ENCODE measurements around the gene ST8SIA5.

ST8SIA5 gene

DNA sequence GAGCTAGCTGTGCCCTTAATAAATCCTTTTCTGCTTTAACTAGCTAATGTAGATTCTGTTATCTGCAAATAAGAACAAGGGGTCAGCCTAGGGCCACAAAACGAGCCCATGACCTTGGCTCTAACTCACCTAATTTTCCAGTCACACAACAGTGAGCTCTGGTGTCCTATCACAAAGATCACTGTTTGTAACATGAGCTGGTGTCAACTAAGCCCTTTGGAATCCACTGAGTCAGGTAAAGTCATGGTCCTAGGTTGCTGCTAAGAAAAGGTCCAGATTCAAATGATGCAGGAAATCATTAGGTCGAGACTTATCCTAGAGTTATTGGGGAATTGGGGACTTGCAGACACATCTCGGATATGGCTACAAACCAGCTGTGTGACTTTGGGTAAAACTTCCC, 49.9 kb downstream of the ST8SIA5 start:
- DNase-seq (ENCODE audit: low read depth): no peak

DNA sequence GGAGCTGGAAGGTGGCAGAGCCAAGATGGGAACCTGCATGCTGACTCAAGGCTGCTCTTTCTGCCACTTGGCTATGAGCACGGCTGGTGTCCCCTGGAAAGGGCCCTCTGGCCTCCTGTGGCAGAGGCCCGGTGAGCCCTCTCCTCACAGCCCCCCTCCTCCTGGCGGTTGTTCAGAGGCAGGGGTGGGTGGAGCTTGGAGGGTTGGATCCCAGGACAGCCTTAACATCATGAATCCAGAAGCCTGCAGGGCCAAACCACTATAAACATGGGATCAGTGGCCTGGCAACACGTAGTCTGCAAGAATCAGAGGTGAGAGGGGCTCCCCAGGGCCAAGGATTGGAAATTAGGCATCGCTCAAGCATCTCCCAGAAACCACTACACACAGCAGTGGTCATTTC, 51.3 kb downstream of the ST8SIA5 start:
- no peak for DNase-seq (ENCODE audit: low read depth)

DNA sequence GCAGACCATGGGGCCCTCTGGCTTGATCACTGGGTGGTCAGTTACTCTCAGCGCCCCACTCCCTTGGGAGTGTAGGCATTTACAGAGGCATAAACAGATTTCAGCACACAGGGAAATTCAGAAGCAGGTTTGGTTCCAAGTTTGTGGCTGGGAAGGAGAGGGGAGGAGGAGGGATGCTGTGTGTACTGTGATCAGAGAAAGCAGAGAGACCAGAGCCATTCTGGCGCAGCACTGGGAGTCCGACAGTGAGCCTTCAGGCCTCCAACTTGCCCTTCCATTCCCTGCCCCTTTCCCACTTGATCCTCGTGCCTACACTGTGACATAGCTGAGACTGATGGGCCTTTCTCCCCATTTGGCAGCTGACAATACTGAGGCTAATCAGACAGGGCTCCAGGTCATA, 52.0 kb downstream of the ST8SIA5 start:
- no peak for DNase-seq (ENCODE audit: low read depth)

DNA sequence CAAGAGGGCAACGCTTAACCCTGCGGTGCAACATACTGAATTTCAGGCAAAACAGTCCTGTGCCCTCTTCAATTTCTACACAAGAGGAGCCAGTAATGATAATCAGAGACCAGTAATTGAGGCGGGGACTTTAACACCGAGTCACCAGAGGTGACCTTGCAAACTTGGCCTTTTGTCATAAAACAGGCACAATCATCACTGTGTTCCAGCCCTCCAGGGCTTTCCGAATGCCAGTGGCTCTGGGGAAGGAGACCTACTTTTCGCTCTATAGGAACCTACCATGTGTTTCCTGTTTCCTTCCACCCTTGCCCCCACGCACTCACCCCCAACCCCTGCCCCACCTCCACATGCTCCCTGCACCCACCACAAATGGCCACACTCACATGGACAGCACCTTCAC, 52.7 kb downstream of the ST8SIA5 start:
- DNase-seq (ENCODE audit: low read depth): no peak

DNA sequence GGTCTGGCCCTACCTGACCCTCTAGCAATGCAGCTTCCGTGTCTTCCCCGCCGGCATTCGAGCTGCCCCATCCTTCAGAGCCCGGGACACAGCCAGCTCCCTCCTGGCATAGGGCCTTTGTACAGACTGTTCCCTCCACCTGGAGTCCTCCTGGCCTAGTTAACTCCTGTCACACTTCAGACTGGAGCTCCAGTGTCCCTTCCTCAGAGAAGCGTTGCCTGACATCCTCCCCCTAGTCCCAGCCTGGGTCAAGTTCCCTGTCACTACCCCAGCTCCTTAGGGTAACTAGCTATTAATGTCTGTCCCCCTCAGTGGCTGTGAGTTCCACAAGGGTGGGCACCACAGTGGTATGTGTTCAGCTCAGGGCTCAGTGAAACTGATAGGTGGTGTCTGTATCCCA, 54.4 kb downstream of the ST8SIA5 start:
- DNase-seq (ENCODE audit: low read depth): no peak

DNA sequence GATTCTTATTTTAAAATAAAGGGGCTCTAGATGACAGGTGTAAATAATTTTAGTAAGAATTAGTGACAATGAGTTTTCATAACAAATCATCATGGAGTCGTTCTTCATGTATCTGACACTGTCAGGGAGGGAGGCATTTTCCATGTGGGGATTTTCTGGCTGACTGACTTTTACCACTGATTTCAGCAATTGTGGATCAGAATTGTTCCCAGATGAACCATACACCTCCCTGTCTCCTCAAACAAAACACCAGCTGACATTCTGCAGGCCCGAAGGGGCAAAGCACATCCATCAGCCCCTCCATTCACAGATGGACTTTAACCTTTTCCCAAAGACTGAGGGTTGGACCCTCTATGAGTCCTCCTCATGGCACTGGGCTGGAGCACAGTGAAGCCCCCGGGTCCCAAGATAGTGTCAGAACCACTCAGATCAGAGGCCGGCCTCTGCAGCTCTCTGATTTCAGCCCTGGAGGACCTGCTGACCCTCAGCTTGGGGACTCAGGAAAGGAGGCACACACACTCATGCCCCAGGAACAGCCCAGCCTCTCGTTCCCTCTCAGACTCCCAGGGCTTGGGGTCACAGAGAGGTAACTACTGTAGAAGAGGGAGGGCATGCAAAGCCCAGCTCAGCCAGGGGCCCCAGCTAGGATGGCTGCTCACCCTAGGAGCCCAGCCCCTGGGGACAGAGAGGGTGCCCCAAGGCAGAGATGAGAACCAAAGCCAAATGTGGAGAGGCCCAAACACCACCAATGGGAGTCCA, 56.6 kb downstream of the ST8SIA5 start:
- no peak for DNase-seq (ENCODE audit: low read depth)

DNA sequence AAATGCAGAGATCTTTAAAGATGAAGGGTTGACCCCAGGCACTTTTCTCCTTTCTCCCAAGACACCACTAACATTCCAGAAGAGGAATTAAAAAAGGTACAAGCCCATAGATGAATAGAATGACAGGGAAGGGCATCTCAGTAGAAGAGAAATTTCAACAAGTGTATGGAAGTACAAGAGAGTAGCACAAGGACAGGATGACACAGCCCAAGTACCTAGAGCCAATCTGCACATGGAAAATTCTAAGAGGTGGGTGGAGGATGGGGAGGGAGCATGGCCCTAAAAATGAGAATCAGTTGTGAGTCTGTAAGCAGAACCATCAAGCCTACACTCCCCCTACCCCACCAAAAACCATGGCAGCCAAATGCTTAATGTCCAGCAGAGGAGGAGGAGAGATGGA, 60.2 kb downstream of the ST8SIA5 start:
- no peak for DNase-seq (ENCODE audit: low read depth)

DNA sequence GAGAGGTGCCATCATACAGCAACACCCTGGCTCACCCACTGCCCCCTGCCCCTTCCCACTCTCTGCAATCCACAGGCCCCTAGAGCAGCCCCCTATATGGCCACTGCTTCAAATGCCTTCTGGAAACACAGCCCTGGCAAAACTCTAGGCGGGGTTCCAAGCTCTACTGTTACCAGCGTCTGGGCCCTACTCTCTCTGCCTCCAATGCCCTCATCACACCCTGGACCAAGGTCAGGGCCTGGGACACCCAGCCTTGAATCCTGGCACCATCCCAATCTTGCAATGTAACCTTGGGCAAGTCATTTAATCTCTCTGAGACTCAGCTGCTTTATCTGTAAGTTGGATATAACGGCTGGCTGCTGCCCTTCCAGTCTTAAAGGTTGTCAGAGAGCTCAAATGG, 60.6 kb downstream of the ST8SIA5 start:
- DNase-seq (ENCODE audit: low read depth): no peak

DNA sequence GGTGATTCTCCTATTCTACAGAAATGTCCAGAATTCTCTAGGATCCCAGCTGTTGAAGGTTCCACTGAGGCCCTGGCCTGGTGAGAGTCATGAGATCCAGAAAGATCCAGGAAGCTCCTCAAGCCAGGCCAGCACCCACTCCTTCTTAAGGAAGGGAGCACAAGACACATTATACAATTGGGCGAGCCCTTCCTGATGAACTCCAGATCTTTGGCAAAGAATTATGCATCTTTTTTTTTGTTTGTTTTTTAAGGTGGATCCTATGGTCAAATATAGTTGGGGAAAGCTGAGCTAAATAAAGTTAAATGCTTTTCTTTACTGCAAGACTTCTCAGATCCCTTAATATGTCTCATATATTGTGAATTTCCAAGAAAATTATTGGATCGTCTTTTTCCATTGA, 62.9 kb downstream of the ST8SIA5 start:
- no peak for DNase-seq (ENCODE audit: low read depth)

DNA sequence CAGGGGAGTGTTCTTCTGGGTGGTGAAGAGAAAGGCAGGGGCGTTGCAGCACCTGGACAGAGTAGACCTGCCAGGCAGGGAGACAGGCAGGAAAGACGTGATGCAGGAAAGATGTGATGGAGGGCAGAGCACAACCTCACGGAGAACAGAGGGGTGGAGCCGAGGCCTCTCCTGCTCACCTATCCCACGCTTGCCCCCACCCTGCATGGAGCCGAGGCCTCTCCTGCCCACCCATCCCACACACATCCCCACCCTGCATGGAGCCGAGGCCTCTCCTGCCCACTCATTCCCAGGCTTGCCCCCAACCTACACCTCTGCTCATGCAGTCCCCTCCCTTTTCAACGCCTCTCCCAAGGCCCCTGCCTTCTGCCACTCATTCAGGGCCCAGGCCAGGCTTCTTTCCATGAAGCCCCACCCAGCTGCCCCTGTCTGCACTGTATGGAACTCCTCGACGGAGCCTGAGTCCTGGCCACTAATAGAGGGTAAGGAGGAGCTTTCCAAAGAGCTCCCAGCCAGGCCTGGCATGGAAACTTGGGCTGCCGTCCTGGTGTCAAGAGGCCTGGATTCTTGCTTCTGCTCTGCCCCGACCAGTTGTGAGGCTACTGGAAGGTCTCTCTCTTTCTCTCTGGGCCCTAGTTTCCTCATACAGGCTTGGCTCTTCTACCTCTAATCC, 67.9 kb downstream of the ST8SIA5 start:
- no peak for DNase-seq (ENCODE audit: low read depth)

DNA sequence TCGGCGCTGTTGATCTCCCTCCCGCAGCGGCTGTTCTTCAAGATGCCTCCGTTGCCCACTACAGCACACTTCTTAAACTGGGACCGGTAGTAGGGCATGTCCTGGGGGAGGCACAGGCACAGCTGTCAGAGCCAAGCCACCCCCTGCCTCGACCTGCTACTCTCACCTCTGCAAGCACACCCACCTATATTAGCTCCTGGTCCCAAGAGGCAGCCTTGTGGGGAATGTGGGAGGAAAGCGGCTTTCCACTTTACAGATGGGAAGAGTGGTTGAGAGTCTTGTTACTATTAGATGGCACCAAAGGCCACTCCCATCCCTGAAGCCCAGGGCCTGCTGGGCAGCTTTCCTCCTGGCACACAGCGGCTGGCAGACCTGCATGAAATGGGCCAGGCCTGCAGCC, 70.7 kb downstream of the ST8SIA5 start:
- DNase-seq (ENCODE audit: low read depth): no peak

DNA sequence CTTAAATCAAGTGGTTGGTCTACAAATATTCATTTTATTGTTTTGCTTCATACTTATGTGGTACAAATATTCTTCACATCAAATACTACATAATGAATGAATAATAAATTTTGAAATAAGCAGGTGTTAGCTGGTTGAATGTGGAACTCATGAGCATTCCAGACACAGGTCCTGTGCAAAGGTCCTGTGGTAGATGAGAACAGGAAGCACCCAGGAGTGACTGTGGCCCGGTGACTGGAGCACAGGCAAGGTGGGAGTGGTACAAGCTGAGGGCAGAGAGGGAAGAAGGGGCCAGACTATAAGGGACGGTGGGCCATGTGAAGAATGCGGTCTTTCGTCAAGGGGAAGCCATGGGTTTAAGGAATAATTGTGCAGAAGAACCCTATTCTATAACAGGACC, 73.6 kb downstream of the ST8SIA5 start:
- no peak for DNase-seq (ENCODE audit: low read depth)

DNA sequence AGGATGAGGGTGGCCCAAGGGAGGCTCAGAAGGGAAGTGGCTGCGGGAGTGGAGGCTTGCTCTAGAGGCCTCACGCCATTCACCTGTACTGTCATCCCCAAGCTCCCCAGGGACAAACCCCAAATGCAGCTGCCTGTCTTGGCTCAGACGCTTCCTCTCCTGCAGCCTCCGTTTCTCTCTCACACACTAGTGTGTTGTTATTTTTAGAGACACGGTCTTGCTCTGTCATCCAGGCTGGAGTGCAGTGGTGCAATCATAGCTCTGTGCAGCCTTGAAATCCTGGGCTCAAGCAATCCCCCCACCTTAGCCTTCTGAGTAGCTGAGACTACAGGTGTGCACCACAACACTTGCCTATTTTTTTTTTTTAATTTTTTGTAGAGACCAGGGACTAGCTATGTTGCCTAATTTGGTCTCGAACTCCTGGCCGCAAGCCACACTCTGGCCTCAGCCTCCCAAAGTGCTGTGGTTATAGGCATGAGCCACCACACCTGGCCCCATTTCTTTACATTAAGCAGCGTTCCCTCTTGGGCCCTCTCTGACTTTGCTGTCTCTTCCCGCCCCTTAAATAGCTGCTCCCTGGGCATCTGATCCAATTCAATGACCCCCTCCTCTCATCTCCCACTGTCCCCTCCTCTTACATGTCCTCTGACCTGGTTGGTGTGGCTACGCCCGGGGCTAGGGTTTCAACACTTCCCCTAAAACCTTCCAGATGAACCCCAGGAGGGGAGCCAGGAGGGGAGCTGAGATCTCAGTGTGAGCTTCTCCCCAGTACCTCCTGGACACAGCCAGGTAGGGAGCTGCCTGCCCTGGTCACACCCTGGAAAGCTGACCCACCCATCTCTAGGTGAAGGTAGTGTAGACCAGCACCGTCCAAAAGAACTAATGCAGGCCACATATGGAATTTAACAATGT, 75.8 kb downstream of the ST8SIA5 start:
- DNase-seq (ENCODE audit: low read depth): no peak

DNA sequence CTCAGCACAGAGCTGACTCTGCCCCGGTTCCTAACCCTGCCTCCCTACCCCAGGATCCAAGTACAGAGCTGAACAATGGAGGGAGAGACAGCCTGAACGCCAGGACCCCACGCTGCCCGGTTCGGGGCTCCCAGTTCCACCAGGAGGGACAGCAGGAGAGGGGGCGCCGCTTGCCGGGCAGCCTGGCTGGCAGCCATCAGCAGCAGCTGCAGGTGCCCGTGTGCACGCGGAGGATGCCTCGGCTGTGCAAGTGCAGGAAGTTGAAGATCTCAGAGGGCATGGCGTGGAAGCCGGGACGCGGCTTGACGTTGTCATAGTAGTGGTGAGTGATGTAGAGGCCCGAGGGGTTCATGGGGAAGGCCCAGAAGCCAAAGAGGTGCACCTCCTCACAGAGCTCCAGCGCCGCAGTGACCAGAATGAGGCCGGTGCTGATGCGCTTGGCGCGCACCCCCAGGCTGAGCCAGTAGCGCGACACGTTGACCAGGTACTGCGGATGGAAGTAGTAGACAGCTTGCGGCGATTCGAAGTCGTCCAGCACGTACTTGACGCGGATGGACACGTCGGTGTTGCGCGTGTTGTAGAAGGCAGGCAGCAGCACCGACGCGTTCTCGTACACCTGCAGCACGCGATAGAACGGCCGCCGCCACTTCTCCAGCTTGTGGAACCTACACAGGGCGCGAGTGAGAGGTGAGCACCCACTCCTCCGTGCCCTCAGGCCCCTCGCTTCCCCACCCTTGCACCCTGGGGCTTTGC, 76.8 kb downstream of the ST8SIA5 start:
- no peak for DNase-seq (ENCODE audit: low read depth)

DNA sequence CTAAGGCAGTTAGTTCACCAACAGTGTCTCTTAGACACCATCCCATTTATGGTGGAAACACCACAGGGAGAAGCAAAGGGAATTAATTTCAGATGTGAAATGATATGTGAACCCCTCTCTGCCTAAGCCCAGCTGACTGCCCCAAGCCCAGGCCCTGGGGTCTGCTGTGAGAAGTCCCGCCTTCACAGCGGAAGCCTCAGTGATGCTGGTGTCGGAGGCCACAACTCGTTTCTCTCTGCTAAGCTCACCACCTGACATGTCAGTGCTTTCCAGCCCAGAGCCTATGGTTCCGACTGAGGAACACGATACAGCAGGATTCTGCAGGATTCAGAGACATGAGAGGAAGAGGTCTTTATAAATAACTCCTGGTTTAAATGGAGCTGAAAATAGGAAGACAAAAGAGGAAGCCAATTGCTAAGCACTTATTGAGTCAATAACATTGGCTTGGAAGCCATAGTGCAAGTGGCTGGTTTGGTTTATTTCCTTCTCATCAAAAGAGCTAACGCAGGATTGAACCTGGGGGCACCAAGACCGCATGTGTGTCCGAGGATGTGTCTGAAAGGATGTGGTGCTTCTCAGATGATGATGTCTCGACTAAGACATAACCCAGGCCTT, 78.0 kb downstream of the ST8SIA5 start:
- no peak for DNase-seq (ENCODE audit: low read depth)

DNA sequence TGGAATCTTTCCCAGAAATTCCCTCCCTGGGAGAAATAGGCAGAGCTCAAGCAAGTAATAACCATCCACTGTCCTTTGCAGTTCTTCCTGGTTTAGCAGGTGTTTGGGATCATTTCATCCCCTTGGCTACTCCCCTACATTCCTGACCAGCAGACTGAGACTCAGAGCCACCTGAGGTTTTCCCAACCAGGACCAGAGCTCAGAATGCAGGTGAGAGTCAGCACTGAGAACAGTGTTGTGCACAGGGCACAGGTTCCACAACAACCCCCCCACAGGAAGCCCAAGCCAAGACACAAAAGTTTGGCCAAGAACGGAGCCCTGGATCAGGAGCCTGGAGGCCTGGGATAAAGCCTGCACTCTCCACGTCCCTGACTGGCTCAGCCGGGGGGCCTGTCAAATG, 78.8 kb downstream of the ST8SIA5 start:
- no peak for DNase-seq (ENCODE audit: low read depth)

DNA sequence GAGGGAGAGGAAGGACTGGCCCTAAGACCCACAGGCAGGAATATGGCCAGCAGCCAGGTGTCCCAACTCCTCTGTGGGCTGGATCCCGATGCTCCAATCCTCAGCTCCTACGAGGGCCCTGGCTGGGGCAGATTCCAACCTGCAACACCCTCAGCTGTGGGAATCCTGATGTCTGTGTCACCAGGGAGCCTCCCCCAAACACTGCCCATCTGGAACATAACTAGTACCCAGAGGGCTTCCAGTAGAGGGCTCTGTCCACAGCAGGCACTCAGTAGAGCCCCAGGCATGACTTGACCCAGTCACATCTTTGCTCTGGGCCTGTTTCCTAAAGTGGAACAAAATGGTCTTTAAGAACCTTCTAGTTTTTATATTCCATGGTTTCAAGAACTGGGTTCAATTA, 79.2 kb downstream of the ST8SIA5 start:
- DNase-seq (ENCODE audit: low read depth): no peak

DNA sequence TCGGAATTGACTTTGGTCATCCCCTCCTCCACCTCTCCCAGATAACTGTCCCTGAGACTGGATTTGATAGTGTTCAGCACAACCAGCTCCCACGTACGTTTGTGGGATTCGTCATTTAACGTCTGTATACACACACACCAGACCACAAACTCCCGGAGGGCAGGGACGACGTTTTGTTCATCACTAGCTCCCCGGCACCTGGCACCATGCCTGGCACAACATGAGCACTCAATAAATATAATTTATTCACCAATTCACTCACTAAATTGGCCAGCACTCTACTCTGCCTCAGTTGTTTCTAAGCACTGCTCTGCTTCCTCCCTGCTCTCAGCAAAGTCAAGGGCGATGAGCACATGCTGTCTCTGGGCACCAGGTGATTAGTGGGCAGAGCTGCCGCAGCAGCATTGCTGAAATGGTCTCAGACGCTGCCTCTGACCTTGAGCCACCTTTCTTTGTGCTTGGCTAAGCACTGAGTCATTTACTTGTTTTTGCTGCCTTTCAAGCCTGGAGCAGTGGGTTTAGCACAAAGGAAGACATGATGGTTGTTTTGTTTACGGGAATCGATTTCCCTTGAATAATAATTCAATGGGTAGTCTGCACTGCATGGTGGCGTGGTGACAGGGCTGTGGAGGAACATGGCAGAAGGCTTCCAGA, 80.5 kb downstream of the ST8SIA5 start:
- DNase-seq (ENCODE audit: low read depth): no peak

DNA sequence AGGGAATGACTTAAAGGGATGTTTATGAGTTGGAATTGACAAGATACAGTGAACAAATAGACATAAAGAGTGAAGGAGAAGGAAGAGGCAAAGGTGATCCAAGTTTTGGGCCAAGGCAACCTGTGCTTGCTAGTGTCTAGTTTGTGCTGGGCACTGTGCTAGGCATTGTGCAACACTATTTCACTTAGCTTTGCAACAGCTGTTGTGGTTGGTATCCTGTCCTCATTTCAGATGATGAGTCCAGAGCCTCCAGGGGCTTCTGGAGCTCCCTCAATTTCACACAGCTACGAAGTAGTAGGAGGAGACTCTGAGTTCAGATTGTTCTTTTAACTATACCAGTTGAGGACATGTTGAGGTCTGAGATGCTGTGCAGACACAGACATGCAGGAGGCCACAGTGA, 81.7 kb downstream of the ST8SIA5 start:
- DNase-seq (ENCODE audit: low read depth): no peak

DNA sequence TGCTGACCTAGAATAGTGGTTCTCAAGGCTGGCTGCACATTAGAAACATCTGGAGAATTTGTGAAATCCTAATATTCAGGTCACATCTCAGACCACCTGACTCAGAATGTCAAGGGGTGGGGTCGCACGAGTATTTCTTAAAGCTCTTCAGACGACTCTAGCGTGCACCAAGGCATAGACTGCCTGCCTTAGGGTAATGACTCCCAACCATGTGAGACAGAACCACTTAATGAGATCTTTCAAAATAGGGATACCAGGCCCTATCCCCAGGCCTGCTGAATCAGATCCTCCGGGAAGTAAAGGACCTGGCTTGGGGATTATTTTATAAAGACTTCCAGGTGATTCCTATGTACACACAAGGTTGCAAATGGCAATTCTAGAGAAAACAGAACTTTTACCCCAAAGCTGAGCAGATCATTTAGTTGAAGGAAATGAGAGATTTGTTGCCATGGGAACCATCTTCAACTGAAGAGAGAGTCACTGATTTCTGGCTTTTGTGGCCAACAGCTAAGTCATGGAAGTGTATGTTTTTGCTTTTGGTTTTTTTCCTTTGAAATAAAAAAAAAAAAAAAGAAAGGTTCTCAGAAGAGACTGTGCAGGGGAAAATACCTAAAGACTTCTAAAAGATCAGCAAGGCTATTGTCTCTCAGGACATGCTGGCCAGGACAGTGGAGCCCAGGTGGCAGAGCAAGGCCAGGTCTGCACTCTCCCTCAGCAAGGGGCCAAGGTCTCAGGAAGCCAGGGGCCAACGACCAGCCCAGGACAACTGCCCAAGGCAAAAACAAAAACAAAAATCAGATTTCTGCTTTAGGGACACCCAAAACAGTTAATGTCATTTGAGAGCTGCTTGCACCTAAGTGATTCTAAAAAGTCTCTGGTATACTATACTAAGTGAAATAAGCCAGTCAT, 84.5 kb downstream of the ST8SIA5 start:
- DNase-seq (ENCODE audit: low read depth): no peak
